K562 (cell line): Measurements from ENCODE around the gene CCR7. TPM values are rescaled to one million over a fixed set of nuclear protein-coding genes. Genes with fewer than 3 reads are reported as not detected.

Source experiments
- ELF4 ChIP-seq: fragments of 450-650 bp; formaldehyde crosslinking; IDR thresholded peaks from 2 replicates; pipeline ENCODE4 v1.4.0; 2022; ENCODE audit warnings: missing genetic modification characterization
- GABPA ChIP-seq: fragments of 200-800 bp; sonication (Bioruptor generic); conservative IDR thresholded peaks from 2 replicates; pipeline ENCODE4 v1.6.1; 2016; ENCODE audit warnings: low read depth, missing genetic modification characterization, missing compliant biosample characterization
- ILF3 ChIP-seq: fragments of 450-650 bp; IDR thresholded peaks from 2 replicates; pipeline ENCODE4 v1.6.1; 2018; ENCODE audit warnings: antibody characterized with exemption, mild to moderate bottlenecking, moderate library complexity, borderline replicate concordance
- JUN ChIP-seq, 2 experiments: sonication (generic) in 1 of 2; formaldehyde crosslinking in 1 of 2; IDR thresholded peaks; 2 replicates each; pipeline versions ENCODE4 v1.6.1 to v1.8.0; 2012 to 2022; ENCODE audit warnings: borderline replicate concordance in 2 of 2, mild to moderate bottlenecking in 2 of 2, improper control_type of control experiment in 1 of 2, low read depth in 1 of 2, low read length in 1 of 2, missing genetic modification reagents in 1 of 2
- JUNB ChIP-seq: fragments of 450-650 bp; formaldehyde crosslinking; conservative IDR thresholded peaks from 2 replicates; pipeline ENCODE4 v1.4.0; 2020; ENCODE audit warnings: mild to moderate bottlenecking
- KAT7 ChIP-seq: sonication (generic); formaldehyde crosslinking; IDR thresholded peaks from 2 replicates; pipeline ENCODE4 v1.8.0; 2022; ENCODE audit warnings: missing genetic modification reagents, mild to moderate bottlenecking, borderline replicate concordance
- KDM2B ChIP-seq: fragments of 250-450 bp; sonication (Bioruptor Pico); IDR thresholded peaks from 2 replicates; pipeline ENCODE4 v1.8.0; 2021; ENCODE audit warnings: mild to moderate bottlenecking, moderate library complexity
- MEIS2 ChIP-seq: fragments of 450-650 bp; IDR thresholded peaks from 2 replicates; pipeline ENCODE4 v1.6.1; 2014; ENCODE audit warnings: mild to moderate bottlenecking; ENCODE audit not compliant: partially characterized antibody
- NFXL1 ChIP-seq: fragments of 450-650 bp; formaldehyde crosslinking; IDR thresholded peaks from 2 replicates; pipeline ENCODE4 v1.4.0; 2021; ENCODE audit warnings: mild to moderate bottlenecking
- RBM39 ChIP-seq: fragments of 200-400 bp; formaldehyde crosslinking; optimal IDR thresholded peaks from 2 replicates; pipeline ENCODE3; 2018; ENCODE audit warnings: low read depth, low read length
- SETDB1 ChIP-seq: IDR thresholded peaks from one replicate; pipeline ENCODE4 v1.6.1; 2012; ENCODE audit warnings: low read length, control low read depth, inconsistent platforms
- SP1 ChIP-seq: sonication (generic); formaldehyde crosslinking; IDR thresholded peaks from 2 replicates; pipeline ENCODE4 v1.8.1; 2022; ENCODE audit warnings: mild to moderate bottlenecking, missing genetic modification reagents
- TAF1 ChIP-seq: IDR thresholded peaks from 2 replicates; pipeline ENCODE4 v1.6.1; 2011; ENCODE audit warnings: mild to moderate bottlenecking, low read length, moderate library complexity; ENCODE audit not compliant: insufficient read depth, control insufficient read depth, severe bottlenecking; ENCODE audit errors: extremely low read depth
- TRIM24 ChIP-seq, 2 experiments: fragments of 450-650 bp; IDR thresholded peaks; 2 replicates each; pipeline ENCODE4 v1.6.1; 2016
- U2AF1 ChIP-seq: fragments of 200-400 bp; formaldehyde crosslinking; optimal IDR thresholded peaks from 2 replicates; pipeline ENCODE3; 2017; ENCODE audit warnings: mild to moderate bottlenecking, low read depth, low read length, moderate library complexity
- ZEB2 ChIP-seq: fragments of 450-650 bp; IDR thresholded peaks from 2 replicates; pipeline ENCODE4 v1.6.1; 2016
- ZNF165 ChIP-seq: fragments of 250-450 bp; sonication (Bioruptor Pico); IDR thresholded peaks from 2 replicates; pipeline ENCODE4 v1.4.0; 2020; ENCODE audit warnings: borderline replicate concordance
- ZNF316 ChIP-seq: fragments of 450-650 bp; IDR thresholded peaks from 2 replicates; pipeline ENCODE4 v1.6.1; 2016
- ZNF707 ChIP-seq: fragments of 250-450 bp; sonication (Bioruptor Pico); conservative IDR thresholded peaks from 2 replicates; pipeline ENCODE4 v1.8.0; 2022; ENCODE audit warnings: inconsistent platforms, mild to moderate bottlenecking, moderate library complexity
- ZZZ3 ChIP-seq: fragments of 450-650 bp; IDR thresholded peaks from 2 replicates; pipeline ENCODE4 v1.6.1; 2016; ENCODE audit warnings: antibody characterized with exemption, mild to moderate bottlenecking, moderate library complexity
- polyA plus RNA-seq, 8 experiments: library from polyadenylated mRNA; depleted of rRNA in 4 of 8; stranded (reverse) in 5 of 8; unstranded in 3 of 8; fragments of >200 nt; fragmentation: Nextera tagmentation in 2 of 8; fragmentation: Illumina TruSeq in 1 of 8; extraction: Ambion mirVana in 2 of 8; extraction: Trizol in 1 of 8; gene quantifications; 2 replicates each; pipeline versions ENCODE4 v1.2.1 to v1.2.3, GENCODE V29; 2011 to 2014; ENCODE audit warnings: inconsistent platforms in 1 of 8, missing spikeins in 1 of 8
- total RNA-seq, 7 experiments: library from RNA; depleted of rRNA in 6 of 7; stranded (reverse); fragments of >200 nt in 6 of 7; fragmentation: Illumina TruSeq in 2 of 7; extraction: Trizol in 2 of 7; gene quantifications; 2 replicates each; pipeline versions ENCODE4 v1.2.1 to v1.2.3, GENCODE V29; 2011 to 2021; ENCODE audit warnings: low replicate concordance in 1 of 7
- TF ChIP-seq, protein P1 (sequence below): fragments of 250-450 bp; sonication (Bioruptor Pico); IDR thresholded peaks from 2 replicates; pipeline ENCODE4 v1.8.0; 2021; ENCODE audit warnings: borderline replicate concordance, mild to moderate bottlenecking, moderate library complexity; ENCODE audit not compliant: poor library complexity, severe bottlenecking
- TF ChIP-seq, protein P2 (sequence below): fragments of 450-650 bp; conservative IDR thresholded peaks from 2 replicates; pipeline ENCODE4 v1.6.1; 2016; ENCODE audit warnings: missing genetic modification characterization, low read depth, mild to moderate bottlenecking, control low read depth, missing compliant biosample characterization
- TF ChIP-seq, protein P3 (sequence below): fragments of 250-450 bp; sonication (Bioruptor Pico); IDR thresholded peaks from 2 replicates; pipeline ENCODE4 v1.4.0; 2020
- TF ChIP-seq, protein P4 (sequence below): fragments of 450-650 bp; formaldehyde crosslinking; IDR thresholded peaks from 2 replicates; pipeline ENCODE4 v1.4.0; 2022; ENCODE audit warnings: missing genetic modification characterization
- TF ChIP-seq, protein P5 (sequence below): fragments of 450-650 bp; formaldehyde crosslinking; IDR thresholded peaks from 2 replicates; pipeline ENCODE4 v1.4.0; 2022; ENCODE audit warnings: mild to moderate bottlenecking, moderate library complexity

CCR7 gene
- total and polyA plus RNA-seq, 9 of the 15 experiments (the other 6 are each of a cell fraction or from before 2014, with no cell fraction given) = 0.14 to 1.4 (median 0.56) TPM

DNA sequence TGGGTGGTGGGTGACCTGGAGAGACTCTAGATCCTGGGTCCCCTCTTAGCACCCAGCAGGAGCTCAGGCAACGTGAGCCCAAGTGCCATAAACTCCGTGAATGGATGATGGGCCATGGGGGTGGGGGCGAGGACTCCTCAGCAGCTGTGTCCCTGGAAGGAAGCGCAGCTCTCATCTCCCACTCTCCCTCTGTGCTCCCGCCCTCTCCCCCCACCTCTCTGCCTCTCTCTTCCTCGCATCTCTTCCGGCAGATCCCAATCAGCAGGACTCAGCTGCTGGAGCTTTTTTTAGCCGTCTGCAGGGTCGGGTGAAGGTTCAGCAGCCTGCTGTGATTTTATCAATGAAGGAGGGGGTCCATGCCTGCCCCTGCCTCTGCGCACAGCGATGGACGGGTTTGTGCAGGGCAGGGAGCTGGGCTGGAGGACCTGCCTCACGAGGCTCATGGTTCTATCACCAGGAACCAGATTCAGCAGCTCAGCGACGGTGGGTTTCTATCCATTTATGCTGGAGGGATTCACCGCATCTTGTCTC, 8.3 kb downstream of the CCR7 start (continued):
- TF ChIP-seq, protein P1, sequence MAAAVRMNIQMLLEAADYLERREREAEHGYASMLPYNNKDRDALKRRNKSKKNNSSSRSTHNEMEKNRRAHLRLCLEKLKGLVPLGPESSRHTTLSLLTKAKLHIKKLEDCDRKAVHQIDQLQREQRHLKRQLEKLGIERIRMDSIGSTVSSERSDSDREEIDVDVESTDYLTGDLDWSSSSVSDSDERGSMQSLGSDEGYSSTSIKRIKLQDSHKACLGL = no peak
- TF ChIP-seq ZNF165 (CRISPR knock-in tag) (no peak), ZZZ3 (no peak), KAT7 (CRISPR knock-in tag) (no peak), SETDB1 (no peak), TAF1 (no peak), JUN (IDR thresholded peaks at IDR 0.05; ENCODE audit: borderline replicate concordance, low read depth, low read length) (no peak), JUN (CRISPR knock-in tag; IDR thresholded peaks at IDR 0.05; ENCODE audit: borderline replicate concordance) (no peak), JUNB (CRISPR knock-in tag) (no peak), GABPA (tag) (peak; percentile 51), SP1 (CRISPR knock-in tag) (no peak), KDM2B (CRISPR knock-in tag) (no peak), ZEB2 (0 out of 2 replicates have a peak, but pooled peaks have one; percentile 47), RBM39 (no peak), ZNF316 (no peak), ELF4 (CRISPR knock-in tag) (no peak), U2AF1 (no peak), NFXL1 (CRISPR knock-in tag) (no peak), ILF3 (no peak), ZNF707 (no peak), TRIM24 (IDR thresholded peaks at IDR 0.05) (peak; percentile 40 to 54; a peak in 2 of 4 replicates), MEIS2 (peak; percentile 31)
- TF ChIP-seq, protein P2, sequence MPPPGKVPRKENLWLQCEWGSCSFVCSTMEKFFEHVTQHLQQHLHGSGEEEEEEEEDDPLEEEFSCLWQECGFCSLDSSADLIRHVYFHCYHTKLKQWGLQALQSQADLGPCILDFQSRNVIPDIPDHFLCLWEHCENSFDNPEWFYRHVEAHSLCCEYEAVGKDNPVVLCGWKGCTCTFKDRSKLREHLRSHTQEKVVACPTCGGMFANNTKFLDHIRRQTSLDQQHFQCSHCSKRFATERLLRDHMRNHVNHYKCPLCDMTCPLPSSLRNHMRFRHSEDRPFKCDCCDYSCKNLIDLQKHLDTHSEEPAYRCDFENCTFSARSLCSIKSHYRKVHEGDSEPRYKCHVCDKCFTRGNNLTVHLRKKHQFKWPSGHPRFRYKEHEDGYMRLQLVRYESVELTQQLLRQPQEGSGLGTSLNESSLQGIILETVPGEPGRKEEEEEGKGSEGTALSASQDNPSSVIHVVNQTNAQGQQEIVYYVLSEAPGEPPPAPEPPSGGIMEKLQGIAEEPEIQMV = no peak
- TF ChIP-seq, protein P3, sequence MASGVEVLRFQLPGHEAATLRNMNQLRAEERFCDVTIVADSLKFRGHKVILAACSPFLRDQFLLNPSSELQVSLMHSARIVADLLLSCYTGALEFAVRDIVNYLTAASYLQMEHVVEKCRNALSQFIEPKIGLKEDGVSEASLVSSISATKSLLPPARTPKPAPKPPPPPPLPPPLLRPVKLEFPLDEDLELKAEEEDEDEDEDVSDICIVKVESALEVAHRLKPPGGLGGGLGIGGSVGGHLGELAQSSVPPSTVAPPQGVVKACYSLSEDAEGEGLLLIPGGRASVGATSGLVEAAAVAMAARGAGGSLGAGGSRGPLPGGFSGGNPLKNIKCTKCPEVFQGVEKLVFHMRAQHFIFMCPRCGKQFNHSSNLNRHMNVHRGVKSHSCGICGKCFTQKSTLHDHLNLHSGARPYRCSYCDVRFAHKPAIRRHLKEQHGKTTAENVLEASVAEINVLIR = no peak
- TF ChIP-seq, protein P4, sequence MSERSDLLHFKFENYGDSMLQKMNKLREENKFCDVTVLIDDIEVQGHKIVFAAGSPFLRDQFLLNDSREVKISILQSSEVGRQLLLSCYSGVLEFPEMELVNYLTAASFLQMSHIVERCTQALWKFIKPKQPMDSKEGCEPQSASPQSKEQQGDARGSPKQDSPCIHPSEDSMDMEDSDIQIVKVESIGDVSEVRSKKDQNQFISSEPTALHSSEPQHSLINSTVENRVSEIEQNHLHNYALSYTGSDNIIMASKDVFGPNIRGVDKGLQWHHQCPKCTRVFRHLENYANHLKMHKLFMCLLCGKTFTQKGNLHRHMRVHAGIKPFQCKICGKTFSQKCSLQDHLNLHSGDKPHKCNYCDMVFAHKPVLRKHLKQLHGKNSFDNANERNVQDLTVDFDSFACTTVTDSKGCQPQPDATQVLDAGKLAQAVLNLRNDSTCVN (CRISPR knock-in tag) = no peak
- TF ChIP-seq, protein P5, sequence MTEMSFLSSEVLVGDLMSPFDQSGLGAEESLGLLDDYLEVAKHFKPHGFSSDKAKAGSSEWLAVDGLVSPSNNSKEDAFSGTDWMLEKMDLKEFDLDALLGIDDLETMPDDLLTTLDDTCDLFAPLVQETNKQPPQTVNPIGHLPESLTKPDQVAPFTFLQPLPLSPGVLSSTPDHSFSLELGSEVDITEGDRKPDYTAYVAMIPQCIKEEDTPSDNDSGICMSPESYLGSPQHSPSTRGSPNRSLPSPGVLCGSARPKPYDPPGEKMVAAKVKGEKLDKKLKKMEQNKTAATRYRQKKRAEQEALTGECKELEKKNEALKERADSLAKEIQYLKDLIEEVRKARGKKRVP (CRISPR knock-in tag) = no peak
